NCI-H2029 treated with DMSO at 0.1 percent for 48 hours (cell line): ENCODE measurements around the gene DYNC1H1.
"Not testable (repeated sequence)": the region's sequence is repeated elsewhere in the genome, so short reads cannot be mapped to it uniquely, and the experiment has no call there.

Source experiments
- DNase-seq: peaks from one replicate; lab custom pipeline; 2025; lab: John Stamatoyannopoulos, UW

Gene DYNC1H1

GRCh38 chr14:102064590-102064989 is 100.2 kb downstream of the DYNC1H1 start:
- DNase-seq = not testable (repeated sequence)

- no peak for DNase-seq
These were observed 101.7 kb downstream of the DYNC1H1 start for GRCh38 chr14:102066041-102066451.

GRCh38 chr14:102071283-102071998 is 107.1 kb downstream of the DYNC1H1 start:
- no peak for DNase-seq

- DNase-seq = peak; percentile 51
These were observed 110.1 kb downstream of the DYNC1H1 start for GRCh38 chr14:102074415-102074964.

GRCh38 chr14:102075155-102075554 is 110.8 kb downstream of the DYNC1H1 start:
- DNase-seq = no peak

GRCh38 chr14:102077382-102077709 is 113.0 kb downstream of the DYNC1H1 start:
- DNase-seq = no peak

- DNase-seq = not testable (repeated sequence)
These were observed 114.0 kb downstream of the DYNC1H1 start for GRCh38 chr14:102078361-102078791.

GRCh38 chr14:102078831-102079699 is 114.7 kb downstream of the DYNC1H1 start:
- DNase-seq = no peak

GRCh38 chr14:102079700-102079979 is 115.3 kb downstream of the DYNC1H1 start:
- DNase-seq = no peak

- DNase-seq = no peak
These were observed 116.1 kb downstream of the DYNC1H1 start for GRCh38 chr14:102080183-102081080.

GRCh38 chr14:102081231-102082080 is 117.1 kb downstream of the DYNC1H1 start:
- no peak for DNase-seq

- DNase-seq = not testable (repeated sequence)
These were observed 120.1 kb downstream of the DYNC1H1 start for GRCh38 chr14:102084522-102084921.

GRCh38 chr14:102084931-102085330 is 120.6 kb downstream of the DYNC1H1 start:
- no peak for DNase-seq

GRCh38 chr14:102085488-102085887 is 121.1 kb downstream of the DYNC1H1 start:
- DNase-seq = no peak

GRCh38 chr14:102085948-102086708 is 121.8 kb downstream of the DYNC1H1 start:
- no peak for DNase-seq

GRCh38 chr14:102086709-102086971 is 122.3 kb downstream of the DYNC1H1 start:
- DNase-seq = no peak

- peak; percentile 59 for DNase-seq
These were observed 122.8 kb downstream of the DYNC1H1 start, which contains the start of gene HSP90AA1 for GRCh38 chr14:102086972-102087761. HSP90AA1 (minus strand) TSS chr14:102087044; CDS start chr14:102086378, 666 bp downstream.

- no peak for DNase-seq
These were observed 123.3 kb downstream of the DYNC1H1 start for GRCh38 chr14:102087762-102088011.

GRCh38 chr14:102088012-102088792 is 123.8 kb downstream of the DYNC1H1 start:
- DNase-seq = no peak
